ENCODE measurements around the gene SLC26A4.

SLC26A4 gene

GRCh38 chr7:107743567-107744344 lies 83.1 kb downstream of the SLC26A4 start, which contains the start of gene CBLL1:
Gene CBLL1 (plus strand): TSS chr7:107744142. CDS start chr7:107744164, 22 bp downstream.
- DNase-seq = peak; percentile 83 to 99 (median 96)

GRCh38 chr7:107744345-107744750 lies 83.7 kb downstream of the SLC26A4 start:
- peak in 4 of 58 donors; percentile 59 to 68 (median 64) for DNase-seq

GRCh38 chr7:107746006-107746405 lies 85.4 kb downstream of the SLC26A4 start:
- no peak for DNase-seq

GRCh38 chr7:107751113-107751512 lies 90.5 kb downstream of the SLC26A4 start:
- DNase-seq = no peak

GRCh38 chr7:107754642-107755041 lies 94.0 kb downstream of the SLC26A4 start:
- no peak for DNase-seq

GRCh38 chr7:107758667-107759066 lies 98.0 kb downstream of the SLC26A4 start:
- peak in 1 of 58 donors; percentile 2 for DNase-seq

- no peak for DNase-seq
Observed at GRCh38 chr7:107767391-107767790, 106.8 kb downstream of the SLC26A4 start.
